NAMALWA (cell line): ENCODE data around the gene OR4N2.
"Not testable (repeated sequence)": the region's sequence is repeated elsewhere in the genome, so short reads cannot be mapped to it uniquely, and the experiment has no call there.

ENCODE experiments used
- DNase-seq: peaks from one replicate; pipeline ENCODE4 v3.0.0-alpha.2; 2015; ENCODE audit warnings: low spot score

The OR4N2 gene, protein sequence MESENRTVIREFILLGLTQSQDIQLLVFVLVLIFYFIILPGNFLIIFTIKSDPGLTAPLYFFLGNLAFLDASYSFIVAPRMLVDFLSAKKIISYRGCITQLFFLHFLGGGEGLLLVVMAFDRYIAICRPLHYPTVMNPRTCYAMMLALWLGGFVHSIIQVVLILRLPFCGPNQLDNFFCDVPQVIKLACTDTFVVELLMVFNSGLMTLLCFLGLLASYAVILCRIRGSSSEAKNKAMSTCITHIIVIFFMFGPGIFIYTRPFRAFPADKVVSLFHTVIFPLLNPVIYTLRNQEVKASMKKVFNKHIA

DNA sequence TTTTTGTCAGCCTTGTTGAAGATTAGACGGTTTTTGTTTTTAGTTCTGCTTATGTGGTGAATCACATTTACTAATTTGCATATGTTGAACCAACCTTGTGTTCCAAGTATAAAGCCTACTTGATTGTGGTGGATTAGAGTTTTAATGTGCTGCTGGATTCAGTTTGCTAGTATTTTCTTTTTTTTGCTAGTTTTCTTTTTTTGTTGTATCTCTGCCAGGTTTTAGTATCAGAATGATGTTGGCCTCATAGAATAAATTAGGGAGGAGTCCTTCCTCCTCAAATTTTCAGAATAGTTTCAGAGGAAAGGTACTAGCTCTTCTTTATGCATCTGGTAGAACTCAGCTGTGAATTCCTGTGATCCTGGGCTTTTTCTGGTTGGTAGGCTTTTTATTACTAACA is at the start of gene OR4N2:
Gene OR4N2 (plus strand): TSS at position 301 of the 400 bp plus-strand sequence. CDS start 23,679 bp downstream, outside the sequence.
- DNase-seq, result not testable (repeated sequence)

DNA sequence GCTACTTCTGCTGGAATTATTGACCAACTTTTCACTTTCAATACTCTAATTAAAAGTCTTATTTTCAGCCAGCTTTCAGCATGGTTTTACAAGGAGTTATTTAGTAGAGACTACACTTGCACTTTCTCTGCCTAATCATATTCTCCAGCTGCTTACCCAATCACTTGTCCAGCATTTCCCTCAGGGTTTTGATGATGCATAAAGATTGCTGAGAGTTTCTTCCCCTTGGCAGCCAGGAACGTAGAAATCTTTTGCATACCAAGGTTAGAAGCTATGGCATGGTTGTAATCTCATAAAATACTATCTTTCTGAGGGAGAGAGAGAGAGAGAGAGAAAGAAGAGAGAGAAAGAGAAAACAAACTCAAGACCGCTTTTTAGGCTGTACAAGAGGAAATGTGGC is 49.4 kb upstream of the OR4N2 start:
- DNase-seq, result no peak

DNA sequence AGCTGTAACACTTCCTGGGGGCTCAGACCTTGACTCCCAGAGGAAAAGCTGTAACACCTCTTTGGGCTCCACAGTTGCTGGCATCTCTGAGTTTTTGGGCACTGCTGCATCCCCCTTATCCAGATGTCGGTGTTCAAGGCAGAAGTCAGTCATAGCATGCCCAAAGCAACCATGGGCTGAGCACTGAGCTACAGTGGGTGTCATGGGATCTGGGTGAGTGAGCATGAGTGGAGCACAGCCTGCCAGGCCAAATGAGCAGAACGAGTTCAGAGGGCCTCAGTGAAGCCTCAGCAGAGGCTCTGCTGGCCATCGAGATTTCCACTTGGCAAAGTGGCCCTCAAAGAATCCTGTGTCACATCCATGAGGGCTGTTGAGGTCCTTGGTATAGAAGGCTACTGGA is 32.1 kb upstream of the OR4N2 start:
- not testable (repeated sequence) for DNase-seq

DNA sequence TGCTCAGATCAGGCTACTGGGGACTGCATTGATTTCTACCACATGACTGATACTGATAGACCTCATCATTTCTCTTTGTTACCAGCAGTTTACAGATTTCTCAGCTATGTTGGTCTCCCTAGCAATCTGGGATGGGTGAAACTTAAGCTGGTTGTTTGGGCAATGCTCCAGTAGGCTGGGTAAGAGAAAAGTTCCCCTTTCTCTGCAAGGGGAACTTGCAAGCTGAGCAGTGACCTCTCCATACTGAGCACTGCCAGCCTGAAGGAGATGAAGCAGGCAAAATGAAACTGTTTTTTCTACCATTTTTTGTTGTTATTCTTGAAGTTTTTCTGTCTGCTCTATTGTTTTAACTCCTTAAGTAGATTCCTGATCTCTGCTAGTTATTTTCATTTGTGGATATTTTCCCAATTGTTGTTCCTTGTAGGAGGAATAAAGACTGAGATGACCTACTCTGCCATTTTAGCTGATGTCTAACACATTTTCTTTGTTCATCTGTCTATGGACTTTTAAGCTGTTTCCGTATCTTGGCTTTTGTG is 31.6 kb upstream of the OR4N2 start:
- no peak for DNase-seq

DNA sequence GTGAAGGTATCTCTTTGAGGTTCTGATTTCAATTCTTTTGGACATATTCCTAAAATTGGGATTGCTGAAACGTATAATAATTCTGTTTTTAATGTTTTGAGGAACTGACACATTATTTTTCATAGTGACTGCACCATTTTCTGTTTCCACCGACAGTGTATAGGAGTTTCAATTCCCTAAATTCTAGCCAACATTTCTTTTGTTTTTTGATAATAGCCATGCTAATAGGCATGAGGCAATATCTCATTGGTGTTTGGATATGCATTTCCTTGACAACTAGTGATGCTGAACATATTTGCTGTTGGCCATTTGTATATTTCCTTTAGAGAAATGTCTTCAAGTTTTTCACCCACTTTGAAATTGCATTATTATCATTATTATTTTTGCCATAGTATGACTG is 31.1 kb upstream of the OR4N2 start:
- DNase-seq, result not testable (repeated sequence)

DNA sequence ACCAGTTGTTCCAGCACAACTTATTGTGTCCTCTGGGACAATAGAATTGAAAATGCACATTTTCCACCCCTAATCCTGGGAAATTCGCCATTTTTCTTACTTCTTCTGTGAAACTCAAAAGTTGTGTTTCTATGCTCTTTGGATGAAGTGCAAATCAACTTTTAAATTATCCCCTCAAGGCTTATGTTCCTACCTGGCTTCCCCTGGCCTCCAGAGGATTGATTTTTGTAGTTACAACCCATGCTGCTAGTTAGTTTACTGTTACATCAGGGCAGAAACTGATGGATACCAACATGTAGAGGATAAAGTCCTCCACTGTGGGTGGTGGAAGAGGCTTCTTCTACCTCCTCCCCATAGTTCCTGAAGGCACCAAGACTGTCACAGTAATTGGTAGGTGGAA is 30.4 kb upstream of the OR4N2 start, which contains the start of gene OR4M1:
Gene OR4M1 (plus strand): TSS at position 301 of the 400 bp plus-strand sequence. CDS start 6,819 bp downstream, outside the sequence.
- DNase-seq, result not testable (repeated sequence)

DNA sequence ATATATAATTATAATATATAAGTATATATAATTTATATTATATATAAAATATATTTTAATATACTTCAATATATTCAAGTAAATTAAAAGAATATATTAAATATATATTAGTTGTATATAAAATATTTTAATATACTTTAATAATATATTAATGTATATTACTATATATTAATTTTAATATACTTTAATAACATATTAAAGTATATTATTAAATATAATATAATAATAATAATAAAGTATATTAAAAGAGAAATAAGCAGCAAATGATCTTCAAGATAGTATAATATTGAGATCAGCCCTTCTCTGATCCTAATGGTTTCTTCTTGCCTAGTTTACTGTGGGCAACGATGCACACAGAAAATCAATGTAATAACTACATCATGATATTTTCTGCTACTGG is 28.0 kb upstream of the OR4N2 start:
- no peak for DNase-seq

DNA sequence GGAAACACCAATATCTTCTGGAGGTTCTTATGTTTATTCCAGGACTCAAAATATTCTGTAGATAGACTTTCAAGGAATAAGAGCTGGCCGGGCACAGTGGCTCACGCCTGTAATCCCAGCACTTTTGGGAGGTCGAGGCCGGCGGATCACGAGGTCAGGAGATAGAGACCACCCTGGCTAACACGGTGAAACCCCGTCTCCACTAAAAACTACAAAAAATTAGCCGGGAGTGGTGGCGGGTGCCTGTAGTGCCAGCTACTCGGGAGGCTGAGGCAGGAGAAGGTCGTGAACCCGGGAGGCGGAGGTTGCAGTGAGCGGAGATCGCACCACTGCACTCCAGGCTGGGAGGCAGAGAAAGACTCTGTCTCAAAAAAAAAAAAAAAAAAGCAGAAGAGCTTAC is 17.7 kb upstream of the OR4N2 start:
- not testable (repeated sequence) for DNase-seq

DNA sequence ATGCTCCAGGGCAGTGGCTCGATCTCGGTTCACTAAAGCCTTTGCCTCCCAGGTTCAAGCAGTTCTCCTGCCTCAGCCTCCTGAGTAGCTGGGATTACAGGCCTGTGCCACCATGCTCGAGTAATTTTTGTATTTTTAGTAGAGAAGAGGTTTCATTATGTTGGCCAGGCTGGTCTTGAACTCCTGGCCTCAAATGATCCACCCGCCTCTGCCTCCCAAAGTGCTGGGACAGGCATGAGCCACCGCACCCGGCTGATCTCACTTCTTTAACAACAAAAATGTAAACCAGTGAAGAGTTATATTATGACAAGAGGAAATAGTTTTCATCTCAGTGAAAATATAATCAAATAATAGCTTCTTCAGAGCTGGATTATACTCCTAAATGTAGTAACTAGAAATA is 16.3 kb upstream of the OR4N2 start:
- DNase-seq, result not testable (repeated sequence)

DNA sequence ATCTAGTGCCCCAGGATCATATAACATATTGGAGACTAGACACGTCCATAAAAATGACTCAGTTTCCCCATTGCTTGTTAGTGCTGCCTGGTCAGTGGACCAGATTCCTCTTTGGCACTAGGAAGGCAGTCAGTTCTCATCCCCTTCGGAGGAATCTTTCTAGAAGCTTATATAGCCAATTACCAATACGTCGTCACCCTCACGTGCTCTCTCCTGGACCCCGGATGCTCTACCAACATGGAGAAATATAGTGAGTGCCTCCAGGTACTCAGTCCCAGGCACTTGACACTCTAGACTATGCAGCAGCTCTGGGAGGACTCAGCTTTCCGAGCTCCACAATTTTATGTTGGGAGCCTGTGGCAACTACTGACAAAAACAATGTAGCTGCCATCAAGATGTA is 15.4 kb upstream of the OR4N2 start:
- not testable (repeated sequence) for DNase-seq

DNA sequence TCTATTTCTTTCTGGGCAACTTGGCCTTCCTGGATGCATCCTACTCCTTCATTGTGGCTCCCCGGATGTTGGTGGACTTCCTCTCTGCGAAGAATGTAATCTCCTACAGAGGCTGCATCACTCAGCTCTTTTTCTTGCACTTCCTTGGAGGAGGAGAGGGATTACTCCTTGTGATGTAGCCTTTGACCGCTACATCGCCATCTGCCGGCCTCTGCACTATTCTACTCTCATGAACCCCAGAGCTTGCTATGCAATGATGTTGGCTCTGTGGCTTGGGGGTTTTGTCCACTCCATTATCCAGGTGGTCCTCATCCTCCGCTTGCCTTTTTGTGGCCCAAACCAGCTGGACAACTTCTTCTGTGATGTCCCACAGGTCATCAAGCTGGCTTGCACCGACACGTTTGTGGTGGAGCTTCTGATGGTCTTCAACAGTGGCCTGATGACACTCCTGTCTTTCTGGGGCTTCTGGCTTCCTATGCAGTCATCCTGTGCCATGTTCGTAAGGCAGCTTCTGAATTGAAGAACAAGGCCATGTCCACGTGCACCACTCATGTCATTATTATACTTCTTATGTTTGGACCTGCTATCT is 7.0 kb upstream of the OR4N2 start:
- DNase-seq, result not testable (repeated sequence)

DNA sequence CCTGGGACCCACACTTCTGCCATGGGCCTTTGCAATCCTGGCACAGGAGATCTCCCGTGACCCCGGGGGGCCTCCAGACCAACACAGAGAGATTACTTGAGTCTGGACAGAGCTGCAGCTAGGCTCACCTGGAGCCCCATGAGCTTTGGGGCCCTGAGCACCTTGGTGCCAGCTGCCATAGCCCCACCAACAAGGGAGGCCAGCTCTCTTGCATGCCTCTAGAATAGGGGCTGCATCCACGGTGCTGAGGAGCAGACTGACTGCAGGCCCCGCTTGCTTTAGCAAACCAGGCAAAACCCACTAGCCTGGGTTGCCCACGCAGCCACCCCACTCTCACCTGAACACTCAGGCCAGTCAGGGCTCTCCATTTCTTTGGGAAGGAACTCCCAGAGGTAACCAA is 3.7 kb upstream of the OR4N2 start:
- no peak for DNase-seq

DNA sequence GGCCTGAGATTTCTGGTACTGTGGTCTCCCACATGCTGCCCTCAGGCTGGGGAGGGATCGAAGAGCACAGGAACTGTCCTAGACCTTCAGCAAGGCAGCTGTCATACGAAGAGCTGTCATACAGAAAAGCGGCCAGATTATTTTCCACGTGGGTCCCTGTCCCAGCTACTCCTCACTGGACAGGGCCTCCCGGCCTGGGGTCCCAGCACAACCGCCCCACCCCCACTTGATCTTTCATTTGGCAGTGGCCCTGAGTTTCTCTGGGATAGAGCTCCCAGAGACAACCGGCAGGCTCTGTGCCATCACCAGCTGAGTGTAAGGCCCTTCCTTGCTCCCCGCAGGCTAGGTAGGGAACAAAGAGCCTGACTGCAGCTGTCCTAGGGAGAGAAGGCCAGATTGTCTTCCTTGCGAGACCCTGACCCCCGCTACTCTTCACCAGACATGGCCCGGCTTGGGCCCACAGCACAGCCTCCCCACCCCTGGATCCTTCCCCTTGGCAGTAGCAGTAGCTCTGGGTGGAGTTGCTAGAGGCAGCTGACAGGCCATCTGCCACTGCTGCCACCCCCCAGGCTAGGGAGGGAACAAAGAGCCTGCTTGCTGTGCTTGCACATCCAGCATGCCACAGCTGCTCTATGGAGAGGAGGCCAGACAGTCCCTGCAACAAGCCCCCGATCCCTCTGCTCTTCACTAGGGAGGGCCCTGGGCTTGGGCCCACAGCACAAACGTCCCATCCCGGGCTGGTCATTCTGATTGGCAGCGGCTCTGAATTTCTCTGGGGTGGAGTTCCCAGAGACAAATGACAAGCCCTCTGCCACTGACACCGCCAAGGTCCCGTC is 3.1 kb upstream of the OR4N2 start:
- DNase-seq, result no peak

DNA sequence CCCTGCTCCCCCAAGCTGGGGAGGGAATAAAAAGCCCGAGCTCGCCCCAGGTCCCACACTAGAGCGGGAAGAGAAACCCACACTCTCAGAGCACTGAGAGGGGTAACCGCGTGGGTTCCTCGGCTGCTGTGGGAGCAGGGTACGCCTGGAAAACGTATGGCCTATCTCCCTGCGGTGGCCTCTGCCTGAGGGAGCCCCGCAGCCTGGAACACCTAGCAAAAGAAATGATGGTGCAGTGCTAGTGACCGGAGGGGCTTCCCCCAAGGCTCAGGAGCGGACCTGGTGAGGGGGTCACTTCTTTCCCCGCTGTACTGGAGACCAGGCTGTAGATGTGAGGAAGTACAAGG is 2.5 kb upstream of the OR4N2 start:
- no peak for DNase-seq

DNA sequence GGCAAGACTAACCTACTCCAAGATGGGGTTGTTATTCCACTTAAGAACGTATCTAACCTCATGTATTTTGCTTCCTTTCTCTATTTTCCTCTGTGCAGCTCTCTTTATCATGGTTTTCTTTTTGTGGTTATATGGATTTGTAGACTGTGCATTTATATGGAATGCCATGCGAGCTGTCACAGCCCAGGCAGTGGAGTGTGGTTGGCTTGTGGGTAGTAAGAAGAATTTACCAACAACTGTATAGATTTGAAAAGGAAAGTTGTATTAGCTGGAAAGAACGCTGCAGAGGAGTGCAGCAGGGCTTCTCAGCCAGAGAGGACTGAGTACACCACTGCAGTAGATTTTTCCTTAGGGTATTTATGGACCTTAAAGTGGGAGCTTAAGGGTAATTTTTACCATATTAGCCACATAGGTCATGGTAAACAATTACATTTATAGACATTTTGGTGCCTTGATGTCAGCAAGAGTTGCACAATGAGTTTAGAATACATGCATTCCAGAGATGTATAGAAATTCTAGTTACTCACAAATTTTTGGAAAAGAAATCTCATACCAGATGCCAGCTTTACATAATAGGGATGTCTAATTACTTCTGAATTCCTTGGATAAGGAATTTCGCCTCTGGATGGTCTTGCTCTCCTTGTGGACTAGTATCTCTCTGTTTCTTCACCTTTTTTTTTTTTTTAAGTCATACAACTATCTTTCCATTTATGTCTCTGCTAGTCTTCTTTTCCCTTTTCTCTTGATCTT is 9.8 kb downstream of the OR4N2 start:
- DNase-seq, result not testable (repeated sequence)

DNA sequence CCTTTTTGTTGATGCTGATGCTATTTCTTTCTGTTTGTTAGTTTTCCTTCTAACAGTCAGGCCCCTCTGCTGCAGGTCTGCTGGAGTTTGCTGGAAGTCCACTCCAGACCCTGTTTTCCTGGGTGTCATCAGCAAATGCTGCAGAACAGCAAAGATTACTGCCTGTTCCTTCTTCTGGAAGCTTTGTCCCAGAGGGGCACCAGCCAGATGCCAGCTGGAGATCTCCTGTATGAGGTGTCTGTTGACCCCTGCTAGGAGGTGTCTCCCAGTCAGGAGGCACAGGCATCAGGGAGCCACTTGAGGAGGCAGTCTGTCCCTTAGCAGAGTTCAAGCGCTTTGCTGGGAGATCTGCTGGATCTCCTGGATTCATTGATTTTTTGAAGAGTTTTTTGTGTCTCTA is 16.3 kb downstream of the OR4N2 start:
- DNase-seq, result not testable (repeated sequence)

DNA sequence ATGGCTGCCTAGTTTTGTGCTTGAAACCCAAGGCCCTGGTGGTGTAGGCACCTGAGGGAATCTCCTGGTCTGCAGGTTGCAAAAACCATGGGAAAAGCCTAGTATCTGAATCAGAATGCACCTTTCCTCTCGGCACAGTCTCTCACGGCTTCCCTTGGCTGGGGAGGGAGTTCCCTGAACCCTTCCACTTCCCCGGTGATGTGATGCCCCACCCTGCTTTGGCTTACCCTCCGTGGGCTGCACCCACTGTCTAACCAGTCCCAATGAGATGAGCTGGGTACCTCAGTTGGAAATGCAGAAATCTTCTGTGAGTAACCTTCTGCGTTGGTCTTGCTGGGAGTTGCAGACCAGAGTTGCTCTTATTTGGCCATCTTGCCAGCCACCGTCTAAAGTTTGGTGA is 17.4 kb downstream of the OR4N2 start:
- DNase-seq, result not testable (repeated sequence)

DNA sequence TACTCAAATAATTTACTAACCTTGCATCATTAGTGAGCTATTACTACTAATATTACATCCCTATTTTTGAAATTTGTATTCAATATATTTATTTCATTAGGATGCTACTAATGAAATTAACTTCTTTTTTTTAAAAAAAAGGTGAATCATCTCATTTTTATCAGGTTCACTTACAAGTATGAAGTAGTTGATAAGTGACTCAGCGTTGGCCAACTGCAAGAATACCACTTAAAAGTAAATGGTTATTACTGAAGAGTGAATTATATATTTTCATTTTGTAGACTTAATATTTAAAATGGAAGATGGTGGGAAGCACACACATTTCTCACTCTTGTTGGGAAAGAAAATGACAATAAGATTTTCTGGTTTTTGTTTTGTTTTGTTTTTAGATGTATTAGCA is 19.6 kb downstream of the OR4N2 start:
- DNase-seq, result no peak

DNA sequence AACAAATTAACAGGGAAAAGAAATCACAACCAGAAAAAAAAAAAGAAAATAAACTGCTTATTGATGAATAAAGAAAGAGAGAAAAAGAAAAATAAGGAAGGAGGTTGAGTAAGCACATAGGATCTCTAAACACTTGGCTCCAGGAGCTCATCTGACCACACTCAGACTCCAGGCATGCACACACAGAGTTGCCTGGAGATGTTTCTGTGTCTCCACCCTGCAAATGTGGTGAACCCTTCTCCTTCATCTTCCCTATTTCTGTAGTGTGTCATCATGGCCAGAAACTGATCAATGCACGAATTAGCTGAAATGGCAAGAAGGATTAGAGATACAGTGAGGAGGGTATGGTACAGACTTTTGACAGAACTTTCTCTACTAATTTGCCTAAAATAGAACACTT is 20.2 kb downstream of the OR4N2 start:
- DNase-seq, result no peak

DNA sequence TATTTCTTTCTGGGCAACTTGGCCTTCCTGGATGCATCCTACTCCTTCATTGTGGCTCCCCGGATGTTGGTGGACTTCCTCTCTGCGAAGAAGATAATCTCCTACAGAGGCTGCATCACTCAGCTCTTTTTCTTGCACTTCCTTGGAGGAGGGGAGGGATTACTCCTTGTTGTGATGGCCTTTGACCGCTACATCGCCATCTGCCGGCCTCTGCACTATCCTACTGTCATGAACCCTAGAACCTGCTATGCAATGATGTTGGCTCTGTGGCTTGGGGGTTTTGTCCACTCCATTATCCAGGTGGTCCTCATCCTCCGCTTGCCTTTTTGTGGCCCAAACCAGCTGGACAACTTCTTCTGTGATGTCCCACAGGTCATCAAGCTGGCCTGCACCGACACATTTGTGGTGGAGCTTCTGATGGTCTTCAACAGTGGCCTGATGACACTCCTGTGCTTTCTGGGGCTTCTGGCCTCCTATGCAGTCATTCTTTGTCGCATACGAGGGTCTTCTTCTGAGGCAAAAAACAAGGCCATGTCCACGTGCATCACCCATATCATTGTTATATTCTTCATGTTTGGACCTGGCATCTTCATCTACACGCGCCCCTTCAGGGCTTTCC is 24.2 kb downstream of the OR4N2 start:
- DNase-seq, result peak; percentile 3

DNA sequence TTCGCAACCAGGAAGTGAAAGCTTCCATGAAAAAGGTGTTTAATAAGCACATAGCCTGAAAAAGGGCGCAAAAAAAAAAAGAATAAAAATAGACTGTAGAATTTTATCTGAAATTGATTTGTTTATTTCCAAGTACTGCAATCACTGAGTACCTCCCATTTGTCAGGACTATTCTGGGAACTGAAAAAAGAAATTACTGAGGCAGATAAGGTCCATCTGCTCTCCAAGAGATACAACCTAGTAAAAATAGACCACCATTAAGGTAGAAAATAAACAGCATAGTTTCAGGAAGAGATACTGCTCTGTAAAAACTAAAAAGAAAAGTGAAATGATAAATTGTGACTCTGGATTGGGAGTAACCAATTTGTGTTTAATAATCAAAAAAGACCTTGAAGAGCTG is 24.7 kb downstream of the OR4N2 start:
- DNase-seq, result no peak
